Uterus (tissue), 2 donors: Measurements from ENCODE around the gene WARS2.

Experiments used
- CTCF ChIP-seq, 4 experiments: fragments of 200-600 bp in 2 of 4; fragments of 450-650 bp in 2 of 4; sonication (generic) in 2 of 4; IDR thresholded peaks; one replicate each; pipeline ENCODE4 v1.5.1; 2016 to 2019; ENCODE audit warnings: antibody characterized with exemption in 4 of 4, mild to moderate bottlenecking in 2 of 4, moderate library complexity in 1 of 4
- POLR2A ChIP-seq, 2 donors: fragments of 450-650 bp; IDR thresholded peaks; one replicate each; pipeline ENCODE4 v1.6.1; 2016; ENCODE audit warnings: antibody characterized with exemption in 2 of 2, mild to moderate bottlenecking in 1 of 2, moderate library complexity in 1 of 2

- TF ChIP-seq CTCF (IDR thresholded peaks at IDR 0.05) (no peak), POLR2A (IDR thresholded peaks at IDR 0.05) (no peak)
These were observed 46.7 kb downstream of the WARS2 start for GRCh38 chr1:119093721-119094120.
